Measurements from ENCODE around the gene IZUMO1.

DNA sequence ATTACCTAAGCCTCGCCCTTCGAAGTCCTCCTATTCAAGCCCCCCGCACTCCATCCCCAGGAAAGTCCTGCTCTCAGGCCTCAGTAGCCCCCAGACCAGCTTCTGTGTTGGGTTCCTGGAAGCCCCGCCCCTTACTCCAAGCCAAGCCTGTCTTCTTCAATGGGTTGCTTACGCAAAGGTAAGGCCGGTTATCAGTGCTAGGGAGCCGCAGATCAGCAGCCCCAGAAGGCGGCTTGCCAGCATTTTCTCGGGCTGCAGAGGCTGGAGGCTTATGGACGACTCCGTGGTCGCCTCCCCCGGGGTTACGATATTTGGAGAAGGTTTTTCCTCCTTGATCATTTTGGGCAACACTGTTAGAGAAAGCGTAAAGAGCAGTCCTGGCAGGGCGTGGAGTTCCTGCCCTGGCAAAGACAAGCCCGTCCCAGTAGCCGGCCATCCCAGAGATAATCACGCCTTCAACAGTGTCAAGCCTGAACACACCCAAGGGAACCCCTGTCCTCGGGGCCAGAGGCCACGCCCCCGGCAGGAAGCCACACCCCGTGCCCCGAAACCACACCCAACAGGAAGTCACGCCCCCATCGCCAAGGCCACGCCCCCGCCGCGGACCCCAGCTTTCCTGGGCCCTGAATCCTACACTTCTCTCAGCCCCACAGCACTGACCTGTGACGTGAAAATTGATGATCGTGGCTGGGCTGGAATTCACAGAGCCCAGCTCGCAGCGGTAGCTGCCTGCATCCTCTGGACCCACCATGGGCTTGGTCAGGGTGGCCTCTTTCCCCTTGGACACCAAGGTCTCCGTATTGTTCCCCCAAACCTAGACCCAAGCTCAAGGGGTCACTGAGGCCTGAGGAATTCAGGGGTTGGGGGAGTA, 5.3 kb downstream of the IZUMO1 start:
- peak in 1 of 2 donors; percentile 74 for TF ChIP-seq POLR2A (IDR thresholded peaks at IDR 0.05)
- TF ChIP-seq, protein P1, sequence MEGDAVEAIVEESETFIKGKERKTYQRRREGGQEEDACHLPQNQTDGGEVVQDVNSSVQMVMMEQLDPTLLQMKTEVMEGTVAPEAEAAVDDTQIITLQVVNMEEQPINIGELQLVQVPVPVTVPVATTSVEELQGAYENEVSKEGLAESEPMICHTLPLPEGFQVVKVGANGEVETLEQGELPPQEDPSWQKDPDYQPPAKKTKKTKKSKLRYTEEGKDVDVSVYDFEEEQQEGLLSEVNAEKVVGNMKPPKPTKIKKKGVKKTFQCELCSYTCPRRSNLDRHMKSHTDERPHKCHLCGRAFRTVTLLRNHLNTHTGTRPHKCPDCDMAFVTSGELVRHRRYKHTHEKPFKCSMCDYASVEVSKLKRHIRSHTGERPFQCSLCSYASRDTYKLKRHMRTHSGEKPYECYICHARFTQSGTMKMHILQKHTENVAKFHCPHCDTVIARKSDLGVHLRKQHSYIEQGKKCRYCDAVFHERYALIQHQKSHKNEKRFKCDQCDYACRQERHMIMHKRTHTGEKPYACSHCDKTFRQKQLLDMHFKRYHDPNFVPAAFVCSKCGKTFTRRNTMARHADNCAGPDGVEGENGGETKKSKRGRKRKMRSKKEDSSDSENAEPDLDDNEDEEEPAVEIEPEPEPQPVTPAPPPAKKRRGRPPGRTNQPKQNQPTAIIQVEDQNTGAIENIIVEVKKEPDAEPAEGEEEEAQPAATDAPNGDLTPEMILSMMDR (IDR thresholded peaks at IDR 0.05) = no peak
